ENCODE measurements around the gene GALNT18.

GALNT18 gene

GRCh38 chr11:11408436-11409221 is 213.2 kb downstream of the GALNT18 start:
- no peak for DNase-seq (ENCODE audit: low spot score)

- DNase-seq (ENCODE audit: low spot score): no peak
Observed at GRCh38 chr11:11407763-11408084, 214.1 kb downstream of the GALNT18 start.

- no peak for DNase-seq (ENCODE audit: low spot score)
Observed at GRCh38 chr11:11407065-11407762, 214.6 kb downstream of the GALNT18 start.

- DNase-seq (ENCODE audit: low spot score): no peak
Observed at GRCh38 chr11:11406652-11407051, 215.2 kb downstream of the GALNT18 start.

- DNase-seq (ENCODE audit: low spot score): no peak
Observed at GRCh38 chr11:11403763-11404725, 217.8 kb downstream of the GALNT18 start.

- DNase-seq (ENCODE audit: low spot score): no peak
Observed at GRCh38 chr11:11401960-11402535, 219.8 kb downstream of the GALNT18 start.

GRCh38 chr11:11400635-11401232 is 221.1 kb downstream of the GALNT18 start:
- no peak for DNase-seq (ENCODE audit: low spot score)

- no peak for DNase-seq (ENCODE audit: low spot score)
Observed at GRCh38 chr11:11400121-11400520, 221.7 kb downstream of the GALNT18 start.

GRCh38 chr11:11397781-11398180 is 224.0 kb downstream of the GALNT18 start:
- no peak for DNase-seq (ENCODE audit: low spot score)

- no peak for DNase-seq (ENCODE audit: low spot score)
Observed at GRCh38 chr11:11397036-11397415, 224.8 kb downstream of the GALNT18 start.

GRCh38 chr11:11396301-11397035 is 225.3 kb downstream of the GALNT18 start:
- no peak for DNase-seq (ENCODE audit: low spot score)

- no peak for DNase-seq (ENCODE audit: low spot score)
Observed at GRCh38 chr11:11395126-11395525, 226.7 kb downstream of the GALNT18 start.

- no peak for DNase-seq (ENCODE audit: low spot score)
Observed at GRCh38 chr11:11394241-11394640, 227.6 kb downstream of the GALNT18 start.

- peak; percentile 42 for DNase-seq (ENCODE audit: low spot score)
Observed at GRCh38 chr11:11391796-11392463, 229.9 kb downstream of the GALNT18 start.

GRCh38 chr11:11391169-11391568 is 230.6 kb downstream of the GALNT18 start:
- DNase-seq (ENCODE audit: low spot score): no peak

GRCh38 chr11:11390068-11390771 is 231.6 kb downstream of the GALNT18 start:
- no peak for DNase-seq (ENCODE audit: low spot score)

- DNase-seq (ENCODE audit: low spot score): no peak
Observed at GRCh38 chr11:11389238-11389637, 232.6 kb downstream of the GALNT18 start.

GRCh38 chr11:11387622-11388305 is 234.0 kb downstream of the GALNT18 start:
- no peak for DNase-seq (ENCODE audit: low spot score)

- no peak for DNase-seq (ENCODE audit: low spot score)
Observed at GRCh38 chr11:11387207-11387606, 234.6 kb downstream of the GALNT18 start.

Measured in kidney capillary endothelial cell (primary cell).